ENCODE data around the gene CHRNB2.

DNA sequence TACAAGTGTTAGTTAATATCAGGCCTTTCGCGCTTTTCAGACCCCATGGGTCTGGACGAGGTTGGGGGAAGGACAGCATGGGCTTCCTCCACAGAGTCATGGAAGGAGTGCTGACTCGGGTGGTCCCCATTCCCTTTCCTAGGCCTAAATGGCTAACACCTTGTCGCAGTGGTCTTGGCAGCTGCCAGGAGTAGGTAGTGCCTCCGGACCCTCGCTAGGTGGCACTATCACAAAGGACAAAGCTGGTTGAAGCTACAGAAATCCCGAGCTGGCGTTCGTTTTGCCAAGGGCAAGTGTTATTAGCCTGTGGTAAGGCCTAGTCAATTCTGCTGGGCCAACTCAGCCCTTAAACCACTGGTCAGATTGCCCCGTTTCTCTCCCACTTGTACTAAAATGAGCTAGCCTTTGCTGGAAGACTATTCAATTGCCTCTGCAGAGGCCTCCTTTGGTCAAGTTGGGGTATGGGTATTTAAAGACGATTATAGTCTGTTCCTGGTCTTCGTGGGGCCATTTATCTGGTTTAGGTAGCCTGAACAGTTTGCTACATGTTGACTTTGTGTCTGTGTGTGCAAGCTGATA lies 8.0 kb upstream of the CHRNB2 start:
- TF ChIP-seq EZH2phosphoT487 (IDR thresholded peaks at IDR 0.05; ENCODE audit: insufficient read depth, low read depth) (no peak), EZH2 (IDR thresholded peaks at IDR 0.05; ENCODE audit: insufficient read depth, poor library complexity, severe bottlenecking) (no peak)

All from GM23248 (cell line).